ENCODE data around the gene ADGRD1.
"Not testable (repeated sequence)": the region's sequence is repeated elsewhere in the genome, so short reads cannot be mapped to it uniquely, and the experiment has no call there.

The ADGRD1 gene

DNA sequence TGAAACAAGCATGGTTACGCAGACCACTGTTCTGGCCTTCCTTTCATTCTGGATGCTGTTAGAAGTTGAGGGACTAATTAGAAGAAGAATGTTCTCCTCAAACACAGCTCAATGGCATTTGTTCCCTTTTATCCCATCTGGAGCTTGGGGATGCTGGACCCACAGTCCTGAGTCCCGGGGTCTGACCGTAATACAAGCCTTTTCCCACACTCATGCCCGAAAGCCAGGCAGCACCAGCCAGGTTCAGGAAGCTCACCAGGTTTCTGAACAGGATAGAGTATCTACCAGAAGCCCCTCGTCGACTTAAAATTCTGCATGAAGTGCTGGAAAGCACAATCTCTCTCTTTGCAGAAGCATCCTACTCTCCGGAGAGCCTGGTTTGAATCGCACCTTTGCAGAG lies 165.6 kb downstream of the ADGRD1 start:
- not testable (repeated sequence) for DNase-seq (ENCODE audit: low read depth in 2 of 2)

DNA sequence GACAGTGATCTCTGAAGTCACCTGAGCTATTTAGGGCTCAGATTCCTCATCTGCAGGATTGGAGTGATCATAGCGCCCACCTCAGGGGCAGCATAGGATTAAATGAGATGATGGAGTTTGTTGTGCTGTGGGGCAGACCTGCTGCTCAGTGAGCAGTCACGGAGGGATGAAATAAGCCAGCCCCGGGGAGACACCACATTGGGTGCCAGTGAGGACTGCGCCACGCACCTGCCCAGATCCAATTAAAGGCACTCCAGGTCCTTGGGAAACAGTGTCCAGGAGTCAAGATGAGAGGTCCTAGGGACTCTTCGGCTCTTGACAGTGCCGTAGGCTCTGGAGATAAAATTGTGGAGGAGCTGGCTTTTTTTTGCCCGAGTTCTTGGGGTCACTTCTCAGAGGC lies 166.2 kb downstream of the ADGRD1 start:
- DNase-seq (ENCODE audit: low read depth in 2 of 2), result no peak

DNA sequence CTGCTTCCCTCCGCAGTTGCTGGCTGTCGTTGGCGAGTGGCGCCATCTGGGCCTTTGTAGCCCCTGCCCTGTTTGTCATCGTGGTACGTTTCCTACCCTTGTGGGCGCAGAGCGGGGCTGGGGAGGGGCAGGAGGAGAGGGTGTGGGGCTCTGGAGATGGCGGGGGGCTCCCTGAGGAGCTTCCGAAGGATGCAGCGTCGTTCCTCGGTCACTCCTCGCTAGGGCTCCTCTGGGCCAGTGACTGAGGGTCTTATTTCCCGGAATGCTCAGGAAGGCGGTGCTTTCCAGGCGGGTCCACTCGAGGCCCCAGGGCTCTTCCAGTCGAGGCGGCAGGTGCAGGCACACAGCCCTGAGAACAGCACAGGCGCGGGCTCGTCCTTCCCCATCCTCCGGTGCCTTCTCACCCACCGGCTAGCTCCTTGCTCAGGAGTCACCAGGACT lies 167.1 kb downstream of the ADGRD1 start:
- no peak for DNase-seq (ENCODE audit: low read depth in 2 of 2)

DNA sequence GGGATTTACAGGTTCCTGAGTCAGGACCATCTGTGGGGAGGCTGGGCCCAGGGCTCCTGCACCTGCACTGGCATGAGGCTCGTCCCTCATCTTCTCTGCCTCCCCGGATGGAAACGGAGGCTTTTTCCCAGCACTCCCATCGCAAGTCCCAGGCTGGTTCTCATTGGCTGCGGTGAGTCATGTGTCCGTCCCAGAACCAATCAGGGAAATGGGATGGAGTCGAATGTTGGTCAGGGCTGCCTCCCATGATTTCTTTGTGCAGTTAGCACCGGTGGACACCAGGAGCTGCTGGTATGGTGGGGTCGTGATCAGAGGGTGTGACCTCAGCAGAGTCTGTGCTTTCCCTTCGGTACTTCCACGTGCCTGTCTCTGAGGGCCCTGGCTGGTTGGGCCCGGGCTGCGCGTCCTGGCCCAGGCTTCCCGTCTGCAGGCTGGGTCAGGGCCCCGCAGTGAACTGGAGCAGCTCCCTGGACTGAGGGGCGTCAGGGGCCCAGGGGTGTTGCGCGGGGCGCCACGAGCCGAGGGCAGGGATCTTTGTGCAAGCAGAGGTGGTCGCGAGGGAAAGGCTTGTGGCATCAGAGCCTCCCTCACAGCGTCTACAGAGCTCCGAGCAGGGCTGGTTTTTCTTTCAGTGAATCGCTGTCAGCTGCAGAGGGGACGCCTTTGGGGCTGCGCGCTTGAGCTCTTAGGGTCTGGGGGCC lies 168.1 kb downstream of the ADGRD1 start:
- no peak for DNase-seq (ENCODE audit: low read depth in 2 of 2)

DNA sequence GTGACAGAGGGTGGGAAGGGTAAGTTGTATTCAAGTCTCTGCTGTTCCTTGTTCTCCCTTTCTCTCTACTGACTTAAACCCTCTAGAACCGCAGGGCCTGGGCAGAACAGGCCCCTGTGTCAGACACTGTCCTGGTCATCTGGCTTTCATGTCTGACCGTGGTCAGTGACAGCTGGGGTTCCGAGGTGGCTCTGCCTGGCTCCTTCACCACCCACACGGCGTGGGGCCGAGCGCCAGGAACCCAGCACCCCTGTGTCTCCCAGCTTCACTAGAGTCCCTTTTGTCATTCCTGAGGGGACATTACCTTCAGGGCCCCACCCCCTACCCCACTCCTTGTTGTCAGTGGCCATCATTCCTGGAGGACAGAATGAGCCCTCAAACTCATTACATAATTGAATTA lies 168.9 kb downstream of the ADGRD1 start:
- DNase-seq (ENCODE audit: low read depth in 2 of 2), result no peak

DNA sequence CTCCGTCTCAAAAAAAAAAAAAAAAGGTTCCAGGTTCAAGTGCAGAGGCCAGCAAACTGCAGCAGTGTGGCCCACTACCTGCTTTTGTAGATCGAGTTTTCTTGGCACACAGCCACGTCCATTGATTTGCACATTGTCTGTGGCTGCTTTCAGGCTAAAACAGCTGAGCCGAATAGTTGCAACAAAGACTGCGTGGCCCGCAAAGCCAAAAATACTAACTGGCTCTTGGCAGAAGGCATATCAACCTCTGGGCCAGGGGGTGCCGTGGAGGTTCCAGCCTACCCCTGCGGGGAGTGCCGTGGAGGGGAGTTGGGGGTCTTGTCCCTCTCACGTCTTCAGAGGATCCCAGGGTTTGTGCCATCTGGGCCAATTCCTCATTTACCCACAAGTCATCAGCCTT lies 170.1 kb downstream of the ADGRD1 start:
- no peak for DNase-seq (ENCODE audit: low read depth in 2 of 2)

DNA sequence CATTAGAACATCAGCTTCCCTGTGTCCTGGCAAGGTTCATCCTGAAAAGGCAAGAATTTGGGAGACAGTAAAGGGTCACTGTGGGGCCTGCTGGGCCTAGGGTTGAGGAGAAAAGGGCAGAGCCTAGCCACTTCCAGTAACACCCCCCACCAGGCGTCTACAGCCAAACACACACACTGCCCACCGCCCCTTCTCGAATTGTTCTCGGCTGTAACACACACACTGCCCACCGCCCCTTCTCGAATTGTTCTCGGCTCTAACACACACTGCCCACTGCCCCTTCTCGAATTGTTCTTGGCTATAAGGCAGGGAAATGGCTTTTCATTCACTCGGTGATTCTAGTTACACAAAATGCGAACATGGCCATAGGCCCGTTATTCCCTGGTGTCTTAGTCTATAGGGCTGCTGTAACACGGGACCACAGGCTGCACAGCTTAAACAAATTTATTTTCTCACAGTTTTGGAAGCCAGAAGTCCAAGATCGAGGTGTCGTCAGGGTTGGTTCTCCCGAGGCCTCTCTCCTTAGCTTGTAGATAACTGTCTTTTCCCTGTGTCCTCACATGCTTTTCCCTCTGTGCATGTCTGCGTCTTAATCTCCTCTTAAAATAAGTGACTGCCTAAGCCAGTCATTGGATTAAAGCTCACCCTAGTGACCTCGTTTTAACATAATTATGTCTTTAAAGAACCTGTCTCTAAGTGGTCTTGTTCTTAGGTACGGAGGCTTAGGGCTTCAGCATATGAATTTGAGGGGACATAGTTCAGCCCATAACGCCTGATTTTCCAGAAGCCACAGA lies 171.0 kb downstream of the ADGRD1 start:
- no peak for DNase-seq (ENCODE audit: low read depth in 2 of 2)

DNA sequence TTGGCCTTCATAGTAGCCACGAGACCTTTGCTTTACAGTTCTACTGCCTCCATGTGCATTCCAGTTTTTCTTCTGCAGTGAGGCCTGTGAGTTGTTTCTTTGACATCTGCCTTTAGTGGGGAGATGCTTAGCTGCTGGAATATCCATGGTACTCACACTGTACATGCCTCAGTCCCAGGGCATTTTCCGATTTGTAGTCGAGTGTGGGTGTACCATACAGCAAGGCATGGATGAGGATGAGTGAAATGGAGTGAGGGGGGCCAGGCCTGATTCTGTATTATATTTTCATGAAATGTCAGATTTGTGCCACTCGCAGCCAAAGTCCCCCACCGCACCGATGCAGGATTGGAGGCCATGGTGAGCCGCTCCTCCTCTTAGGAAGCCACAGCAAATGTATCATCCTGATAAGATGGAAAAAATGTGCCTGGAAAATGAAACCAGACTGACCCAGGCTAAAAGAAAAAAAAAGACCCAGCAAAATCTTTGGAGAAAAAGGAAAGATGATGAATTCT lies 173.0 kb downstream of the ADGRD1 start:
- no peak for DNase-seq (ENCODE audit: low read depth in 2 of 2)

DNA sequence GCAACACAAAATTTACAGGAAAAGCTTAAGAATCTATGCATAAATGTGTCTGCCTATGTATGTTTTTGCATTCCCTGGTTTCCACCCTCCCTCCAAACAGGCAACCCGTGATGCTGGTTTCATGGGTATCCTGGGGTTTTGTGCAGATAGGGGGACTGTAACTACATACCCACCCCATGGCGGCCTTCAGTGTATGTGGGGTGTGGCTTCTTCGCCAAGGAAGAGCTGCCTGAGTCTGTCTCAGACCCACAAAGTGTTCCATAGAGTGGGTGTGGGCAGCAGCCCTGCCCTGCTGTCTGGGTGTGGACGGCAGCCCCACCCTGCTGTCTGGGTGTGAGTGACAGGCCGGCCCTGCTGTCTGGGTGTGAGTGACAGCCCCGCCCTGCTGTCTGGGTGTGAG lies 174.8 kb downstream of the ADGRD1 start:
- no peak for DNase-seq (ENCODE audit: low read depth in 2 of 2)

DNA sequence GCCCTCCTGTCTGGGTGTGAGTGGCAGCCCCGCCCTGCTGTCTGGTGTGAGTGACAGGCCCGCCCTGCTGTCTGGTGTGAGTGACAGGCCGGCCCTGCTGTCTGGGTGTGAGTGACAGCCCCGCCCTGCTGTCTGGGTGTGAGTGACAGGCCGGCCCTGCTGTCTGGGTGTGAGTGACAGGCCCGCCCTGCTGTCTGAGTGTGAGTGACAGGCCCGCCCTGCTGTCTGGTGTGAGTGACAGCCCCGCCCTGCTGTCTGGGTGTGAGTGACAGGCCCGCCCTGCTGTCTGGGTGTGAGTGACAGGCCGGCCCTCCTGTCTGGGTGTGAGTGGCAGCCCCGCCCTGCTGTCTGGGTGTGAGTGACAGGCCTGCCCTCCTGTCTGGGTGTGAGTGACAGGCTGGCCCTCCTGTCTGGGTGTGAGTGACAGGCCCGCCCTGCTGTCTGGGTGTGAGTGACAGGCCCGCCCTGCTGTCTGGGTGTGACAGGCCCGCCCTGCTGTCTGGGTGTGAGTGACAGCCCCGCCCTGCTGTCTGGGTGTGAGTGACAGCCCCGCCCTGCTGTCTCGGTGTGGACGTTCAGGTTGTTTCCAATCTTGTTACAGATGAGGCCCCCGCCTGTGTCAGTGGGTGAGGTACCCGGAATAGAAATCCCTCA lies 175.4 kb downstream of the ADGRD1 start:
- not testable (repeated sequence) for DNase-seq (ENCODE audit: low read depth in 2 of 2)

DNA sequence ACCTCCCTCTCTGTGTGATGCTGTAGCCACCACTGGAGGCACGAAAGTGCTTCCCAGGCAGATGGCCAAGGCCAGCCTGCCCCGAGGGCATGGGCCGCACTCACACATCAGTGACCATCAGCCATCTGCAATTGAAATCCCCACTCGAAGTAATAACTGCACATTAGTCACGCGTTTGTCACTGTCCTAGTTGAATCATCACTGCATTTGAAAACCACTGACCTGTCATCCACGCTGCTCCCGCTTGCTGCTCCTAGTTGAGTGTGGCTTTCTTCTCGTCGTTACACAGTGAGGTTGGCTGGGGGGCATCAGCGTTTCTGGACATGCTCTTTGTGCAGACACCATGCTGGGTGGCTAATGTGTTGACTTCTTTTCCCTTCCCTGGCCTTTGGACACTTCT lies 176.1 kb downstream of the ADGRD1 start:
- no peak for DNase-seq (ENCODE audit: low read depth in 2 of 2)

DNA sequence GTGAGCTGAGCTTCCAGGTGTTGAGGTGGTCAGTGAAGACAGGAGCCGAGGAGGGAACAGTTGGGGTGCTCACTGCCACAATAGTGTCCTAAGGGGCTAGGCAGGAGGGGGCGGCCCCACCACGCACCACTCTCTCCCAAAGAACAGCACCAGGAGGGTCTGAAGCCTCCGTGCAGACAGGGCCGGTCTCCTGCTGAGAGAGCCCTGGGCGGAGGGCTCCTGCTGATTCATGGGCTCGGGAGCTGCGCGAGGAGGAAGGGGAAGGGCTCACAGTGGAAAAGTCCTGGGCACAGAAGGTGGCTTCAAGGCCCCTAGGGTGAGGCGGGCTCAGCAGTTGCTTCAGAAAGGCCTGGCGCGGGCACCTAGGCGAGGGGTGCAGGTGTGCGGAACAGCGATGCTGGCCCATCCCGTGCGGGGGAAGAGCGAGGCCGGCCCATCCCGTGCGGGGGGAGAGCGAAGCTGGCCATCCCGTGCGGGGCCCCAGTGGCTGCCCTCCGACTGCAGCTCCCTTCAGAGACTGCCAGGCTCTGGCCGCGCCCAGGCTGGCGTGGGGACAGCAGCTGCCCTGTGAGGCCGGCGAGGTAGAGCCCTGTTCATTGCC lies 176.7 kb downstream of the ADGRD1 start:
- no peak for DNase-seq (ENCODE audit: low read depth in 2 of 2)

DNA sequence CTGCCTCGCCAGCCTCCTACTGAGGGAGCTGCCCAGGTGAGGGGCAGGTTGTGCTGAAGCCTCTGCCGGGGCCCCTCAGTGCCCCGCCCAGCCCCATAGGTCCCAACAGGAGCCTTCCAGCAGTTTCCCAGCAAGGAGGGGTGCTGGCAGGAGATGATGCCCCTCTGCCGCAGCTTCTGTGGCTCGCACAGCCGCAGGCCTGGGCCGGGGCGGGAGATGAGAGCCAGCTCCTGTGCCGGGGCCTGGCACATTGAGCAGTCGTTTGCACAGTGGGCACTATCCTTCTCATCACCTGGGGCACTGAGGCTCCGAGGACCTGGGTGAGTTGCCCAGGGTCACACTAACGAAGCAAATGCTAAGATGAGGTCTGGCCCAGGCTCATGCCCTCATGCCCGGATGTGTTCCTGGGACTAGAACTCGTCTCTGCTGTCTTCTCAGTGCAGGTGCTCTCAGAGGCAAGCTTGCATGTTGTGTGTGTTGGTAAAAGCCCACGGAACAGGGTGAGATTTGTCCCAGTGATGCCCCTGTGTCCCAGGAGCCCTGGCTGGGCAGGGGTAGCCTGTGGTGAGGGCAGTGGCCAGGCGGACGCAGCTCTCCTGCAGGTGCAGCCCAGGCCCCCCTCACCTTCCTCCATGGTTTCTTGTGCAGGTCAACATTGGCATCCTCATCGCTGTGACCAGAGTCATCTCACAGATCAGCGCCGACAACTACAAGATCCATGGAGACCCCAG lies 177.5 kb downstream of the ADGRD1 start:
- no peak for DNase-seq (ENCODE audit: low read depth in 2 of 2)

DNA sequence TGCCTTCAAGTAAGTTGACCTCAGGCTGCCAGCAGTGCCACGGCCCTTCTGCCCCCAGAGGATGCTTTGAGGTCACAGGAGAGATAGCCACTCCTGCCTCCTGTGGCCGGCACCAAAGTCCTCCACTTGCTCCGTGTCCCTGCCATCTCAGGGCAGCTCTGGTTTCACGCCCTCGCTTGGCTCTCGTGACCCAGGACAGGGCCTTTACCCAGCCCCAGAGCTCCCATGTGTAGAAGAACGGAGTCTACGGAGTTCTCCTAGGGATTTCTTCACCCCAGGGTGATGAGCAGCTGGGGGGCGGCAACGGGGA lies 178.1 kb downstream of the ADGRD1 start:
- no peak for DNase-seq (ENCODE audit: low read depth in 2 of 2)

DNA sequence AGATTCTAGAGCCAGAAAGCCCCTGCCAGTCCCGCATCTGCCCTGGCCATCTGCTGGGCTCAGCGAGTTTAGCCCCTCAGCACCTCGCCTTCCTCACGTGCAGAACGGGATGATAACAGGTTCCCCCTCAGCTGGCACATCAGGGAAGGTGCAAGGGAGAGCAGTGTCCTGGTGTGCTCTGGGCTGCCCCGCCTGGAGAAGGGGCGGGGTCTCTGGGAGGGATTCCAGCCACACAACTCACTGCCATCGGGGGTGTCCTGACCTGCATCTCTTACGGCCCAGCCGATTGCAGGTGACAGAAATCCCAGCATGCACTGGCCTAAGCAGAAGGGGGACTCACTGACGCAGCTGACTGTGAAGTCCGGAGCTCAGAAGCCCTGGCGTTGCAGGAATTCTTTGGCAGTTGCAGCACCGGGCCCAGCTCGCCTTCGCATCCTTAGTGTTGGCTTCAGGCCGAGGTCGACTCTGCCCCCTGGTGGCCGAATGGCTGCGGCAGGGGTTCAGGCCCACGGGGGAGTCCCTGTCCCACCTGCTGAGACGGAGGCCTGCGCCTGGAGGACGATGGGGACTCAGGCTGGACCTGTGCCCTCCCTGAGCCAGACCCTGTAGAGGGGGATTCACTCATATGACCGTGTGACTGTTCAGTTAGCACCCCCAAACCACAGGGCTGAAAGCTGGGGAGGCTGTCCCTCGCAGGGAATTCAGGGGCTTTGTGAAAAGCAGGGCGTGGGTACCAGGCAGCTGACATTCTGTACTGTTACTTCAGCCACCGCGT lies 178.6 kb downstream of the ADGRD1 start:
- peak; percentile 39 to 45 for DNase-seq (ENCODE audit: low read depth in 2 of 2)

DNA sequence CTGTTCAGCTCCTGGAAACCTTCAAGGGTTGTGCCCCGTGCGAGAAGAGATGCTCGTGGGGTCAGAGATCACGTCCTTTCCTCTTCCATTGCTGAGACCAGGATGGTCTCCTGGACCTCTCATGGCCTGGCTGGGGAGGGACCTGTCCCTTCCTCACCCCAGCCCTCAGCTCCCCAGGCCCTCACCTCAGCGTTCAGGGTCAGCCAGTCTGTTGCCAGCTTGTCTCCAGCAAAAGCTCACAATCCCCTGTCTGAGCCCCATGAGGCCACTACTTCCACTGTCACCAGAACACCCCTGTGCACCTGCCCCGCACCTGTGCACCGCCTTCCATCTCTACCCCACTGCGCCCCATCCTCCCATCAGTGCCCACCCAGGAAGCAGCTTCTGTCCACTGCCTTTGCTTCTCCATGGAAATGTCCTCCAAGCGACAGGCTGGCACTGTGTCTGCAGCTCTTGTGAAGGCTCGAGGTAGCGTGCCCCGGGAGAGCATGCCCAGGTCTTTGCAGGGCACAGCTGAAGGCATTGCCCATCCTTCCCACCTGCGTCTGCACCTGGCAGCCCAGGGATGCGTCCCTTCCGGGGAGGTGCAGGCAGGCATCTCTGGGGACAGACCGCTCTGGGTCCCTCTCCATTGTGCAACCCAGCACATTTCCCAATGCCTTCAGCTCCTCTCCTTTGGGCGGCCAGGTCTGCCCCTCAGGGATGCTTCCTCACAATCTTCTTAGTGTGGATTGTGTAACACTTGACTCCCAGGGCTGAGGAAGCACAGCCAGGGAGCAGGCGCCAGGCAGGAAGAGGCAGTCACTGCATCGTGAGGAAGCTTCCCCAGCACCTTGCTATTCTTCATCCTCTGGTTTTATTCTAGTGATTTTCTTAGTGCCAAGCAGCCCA lies 179.6 kb downstream of the ADGRD1 start:
- DNase-seq (ENCODE audit: low read depth in 2 of 2), result no peak

DNA sequence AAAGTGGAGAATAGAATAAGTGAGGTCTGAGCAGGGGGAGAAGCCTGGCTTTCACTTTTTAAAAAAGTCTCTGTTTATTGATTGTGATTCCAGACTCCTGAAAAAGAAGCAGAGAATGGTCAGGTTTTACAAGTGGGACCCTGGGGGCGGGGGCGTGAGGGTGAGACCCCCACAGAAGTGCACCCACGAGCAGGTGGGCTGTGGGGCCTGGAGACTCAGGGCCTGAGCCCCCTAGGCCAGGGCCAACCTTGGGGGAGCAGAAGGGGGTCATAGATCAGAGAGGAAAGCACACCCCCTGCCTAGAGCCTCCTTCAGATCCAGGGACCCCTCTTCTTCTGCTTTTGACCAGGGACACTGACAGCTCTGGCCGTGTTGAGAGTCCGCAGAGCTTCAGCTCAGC lies 180.3 kb downstream of the ADGRD1 start:
- no peak for DNase-seq (ENCODE audit: low read depth in 2 of 2)

DNA sequence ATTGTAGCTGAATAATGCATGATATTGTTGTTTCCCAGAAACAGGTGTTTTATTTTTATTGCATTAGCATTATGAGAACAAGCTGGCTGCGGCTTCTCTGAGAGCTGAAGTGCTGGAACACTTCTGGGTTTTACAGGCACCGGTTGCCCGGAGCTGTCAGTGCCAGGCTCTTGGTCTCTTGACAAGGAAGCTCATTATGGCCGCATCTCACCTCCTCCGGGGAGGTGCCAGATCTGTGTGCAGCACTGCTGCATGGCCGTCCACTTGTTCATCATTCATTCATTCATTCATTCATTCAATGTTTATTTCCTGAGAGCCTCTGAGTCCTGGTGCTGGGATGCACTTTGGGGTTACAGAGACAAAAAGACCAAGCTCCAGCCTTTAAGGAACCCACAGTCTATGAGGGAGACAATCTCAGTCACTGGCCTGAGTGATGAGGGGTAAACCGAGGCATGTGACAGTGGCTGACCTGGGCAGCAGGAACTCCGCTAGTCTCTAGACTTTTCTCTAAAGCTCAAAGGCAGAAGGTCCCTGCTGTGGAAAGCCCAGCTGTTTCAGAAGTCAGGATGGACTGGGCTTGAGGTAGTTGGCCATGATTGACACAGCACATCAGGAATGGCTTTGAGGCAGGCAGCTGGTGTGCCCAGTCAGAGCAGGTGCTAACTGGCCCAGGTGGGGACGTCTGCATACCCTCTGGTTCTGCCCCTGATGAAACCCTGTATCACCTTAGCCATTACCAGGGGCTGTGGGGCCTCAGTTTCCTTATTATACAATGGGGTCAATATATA lies 181.0 kb downstream of the ADGRD1 start:
- no peak for DNase-seq (ENCODE audit: low read depth in 2 of 2)

DNA sequence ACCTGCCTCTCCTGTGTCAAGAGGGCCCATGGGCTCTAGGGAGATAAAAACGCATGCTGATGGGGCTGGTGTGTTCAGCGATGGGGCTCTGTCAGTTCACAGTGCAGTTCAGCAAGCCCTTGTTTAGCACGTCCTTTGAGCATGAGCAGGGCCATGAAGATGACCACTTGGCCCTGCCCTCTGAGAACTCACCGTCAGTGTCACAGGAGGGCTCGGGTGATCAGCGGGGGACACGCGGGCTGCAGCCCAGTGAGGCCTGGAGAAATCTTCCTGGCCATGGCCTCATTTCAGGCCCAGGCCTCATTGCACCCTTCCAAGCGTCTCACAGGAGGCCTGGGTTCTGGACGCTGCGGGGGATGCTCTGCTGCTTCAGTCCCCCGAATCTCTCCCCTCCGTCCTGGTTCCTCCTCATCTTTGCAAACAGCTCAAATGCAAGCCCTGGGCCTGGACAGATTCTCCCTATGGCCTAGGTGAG lies 181.6 kb downstream of the ADGRD1 start:
- no peak for DNase-seq (ENCODE audit: low read depth in 2 of 2)
